ENCODE measurements around the gene C2orf72. TPM values are rescaled to one million over a fixed set of nuclear protein-coding genes. Genes with fewer than 3 reads are reported as not detected.

Gene C2orf72
- not detected for total RNA-seq (2013)
- not detected for polyA plus RNA-seq
- polyA minus RNA-seq: not detected in 2 replicates
- 0 to 0.91 (median 0) reads per million in 11 experiments for total RNA-seq

DNA sequence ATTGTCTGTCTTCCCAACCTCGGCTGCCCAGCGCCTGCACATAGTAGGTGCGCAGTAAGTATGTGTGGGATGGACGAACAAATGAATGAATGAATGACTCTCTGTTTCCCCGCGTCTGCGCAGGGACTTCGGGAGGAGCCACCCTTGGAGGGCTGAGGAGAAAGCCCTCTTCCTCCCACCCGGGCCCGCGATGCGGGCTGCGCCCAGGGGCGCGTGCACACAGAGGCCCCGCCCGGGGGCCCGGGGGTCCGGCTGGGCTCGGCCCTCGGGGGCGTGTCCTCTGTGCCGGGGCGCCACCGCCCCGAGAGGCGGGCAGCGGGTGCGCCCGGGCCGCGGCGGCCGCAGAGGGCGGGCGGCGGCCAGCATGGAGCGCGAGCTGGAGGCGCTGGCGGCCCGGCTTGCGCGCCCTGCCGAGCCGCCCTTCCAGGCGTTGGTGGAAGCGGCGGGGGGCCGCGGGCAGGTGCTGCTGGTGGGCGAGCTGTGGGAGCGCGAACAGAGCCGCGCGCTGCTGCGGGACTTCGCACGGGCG, at the start of gene C2orf72:
Gene C2orf72, plus strand, starts transcription at position 322 of the 529 bp plus-strand sequence. Its CDS starts 43 bp downstream, at position 365.
- under 1% methylated on average over 52 of the region's 61 CpGs for WGBS (ENCODE audit: insufficient coverage)
- Mint-ChIP-seq H3K27me3 (ENCODE audit: low read depth in 3 of 3) (peaks cover 52 to 77% (median 67%) of the 10 kb centered on the region in 3 donors), H3K9me3 (peaks cover 0 to 10% (median 2%) of the 10 kb centered on the region in 7 donors), H3K27ac (no peak within 1 kb of the TSS), H3K4me1 (peaks cover 4% of the 10 kb centered on the region), H3K36me3 (no peaks in the 10 kb centered on the region), H3K4me3 (peak within 1 kb of the TSS; percentile 24 to 89)
- TF ChIP-seq, protein P1, sequence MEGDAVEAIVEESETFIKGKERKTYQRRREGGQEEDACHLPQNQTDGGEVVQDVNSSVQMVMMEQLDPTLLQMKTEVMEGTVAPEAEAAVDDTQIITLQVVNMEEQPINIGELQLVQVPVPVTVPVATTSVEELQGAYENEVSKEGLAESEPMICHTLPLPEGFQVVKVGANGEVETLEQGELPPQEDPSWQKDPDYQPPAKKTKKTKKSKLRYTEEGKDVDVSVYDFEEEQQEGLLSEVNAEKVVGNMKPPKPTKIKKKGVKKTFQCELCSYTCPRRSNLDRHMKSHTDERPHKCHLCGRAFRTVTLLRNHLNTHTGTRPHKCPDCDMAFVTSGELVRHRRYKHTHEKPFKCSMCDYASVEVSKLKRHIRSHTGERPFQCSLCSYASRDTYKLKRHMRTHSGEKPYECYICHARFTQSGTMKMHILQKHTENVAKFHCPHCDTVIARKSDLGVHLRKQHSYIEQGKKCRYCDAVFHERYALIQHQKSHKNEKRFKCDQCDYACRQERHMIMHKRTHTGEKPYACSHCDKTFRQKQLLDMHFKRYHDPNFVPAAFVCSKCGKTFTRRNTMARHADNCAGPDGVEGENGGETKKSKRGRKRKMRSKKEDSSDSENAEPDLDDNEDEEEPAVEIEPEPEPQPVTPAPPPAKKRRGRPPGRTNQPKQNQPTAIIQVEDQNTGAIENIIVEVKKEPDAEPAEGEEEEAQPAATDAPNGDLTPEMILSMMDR (IDR thresholded peaks at IDR 0.05): no peak
- no peak within 1 kb of the TSS for H3K27ac ChIP-seq (ENCODE audit: low read depth in 1 of 2, low read length in 2 of 2)
- no peak within 1 kb of the TSS for H3K4me2 ChIP-seq (replicated peaks; ENCODE audit: extremely low read depth, low read length, poor library complexity, severe bottlenecking)
- intact Hi-C loops (cut with micrococcal nuclease): no loop called here
- H3K27me3 ChIP-seq (ENCODE audit: control insufficient read depth in 2 of 2, insufficient read depth in 2 of 2, low read length in 2 of 2): peaks cover 36 to 56% of the 10 kb centered on the region in 2 donors
- H3K4me3 ChIP-seq (replicated peaks in 1 of 3; ENCODE audit: low read depth in 2 of 3, low read length in 3 of 3): no peak within 1 kb of the TSS
- H3K9ac ChIP-seq (ENCODE audit: insufficient read depth, low read length, poor library complexity, severe bottlenecking): no peak within 1 kb of the TSS
- H2AFZ ChIP-seq (ENCODE audit: insufficient read depth, low read depth, low read length, poor library complexity, severe bottlenecking): no peak within 1 kb of the TSS
- no peaks in the 10 kb centered on the region for H3K36me3 ChIP-seq (replicated peaks in 1 of 2; ENCODE audit: control insufficient read depth in 1 of 2, insufficient read depth in 2 of 2, low read length in 2 of 2)
- H4K20me1 ChIP-seq (ENCODE audit: insufficient read depth, low read length): no peaks in the 10 kb centered on the region
- peaks cover 0 to 19% of the 10 kb centered on the region in 2 donors for H3K9me3 ChIP-seq (replicated peaks in 1 of 2; ENCODE audit: control insufficient read depth in 1 of 2, insufficient read depth in 1 of 2, low read length in 2 of 2)
- peaks cover 0 to 2% of the 10 kb centered on the region in 2 donors for H3K4me1 ChIP-seq (ENCODE audit: control insufficient read depth in 1 of 2, insufficient read depth in 2 of 2, low read length in 2 of 2)
- DNase-seq: no peak
- H3K79me2 ChIP-seq (ENCODE audit: insufficient read depth, low read length): no peaks in the 10 kb centered on the region

DNA sequence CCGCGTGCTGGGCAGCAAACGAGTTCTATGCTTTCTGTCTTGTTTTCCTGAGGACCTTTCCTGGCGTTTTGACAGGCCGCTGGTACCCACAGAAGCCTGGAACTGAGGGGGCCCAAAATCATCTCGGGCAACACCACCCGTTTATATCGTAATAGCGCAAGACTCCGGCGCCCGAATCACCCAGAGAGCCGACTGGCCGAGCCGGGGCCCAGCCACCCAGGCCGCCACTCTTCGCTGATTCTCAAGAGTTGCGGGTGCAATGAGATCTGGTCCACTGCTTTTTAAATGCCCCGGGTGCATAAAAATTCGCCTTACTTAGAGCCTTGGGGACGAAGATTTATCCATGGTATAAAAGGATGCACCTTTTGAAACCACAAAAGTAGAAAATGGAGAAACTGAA, 47.6 kb upstream of the C2orf72 start:
- Histone ChIP-seq H3K36me3 (replicated peaks in 1 of 2; ENCODE audit: control insufficient read depth in 1 of 2, insufficient read depth in 2 of 2, low read length in 2 of 2) (no peaks in the 10 kb centered on the region), H3K27me3 (ENCODE audit: control insufficient read depth in 2 of 2, insufficient read depth in 2 of 2, low read length in 2 of 2) (peaks cover 3 to 19% of the 10 kb centered on the region in 2 donors), H3K27ac (ENCODE audit: low read depth in 1 of 2, low read length in 2 of 2) (no peak overlapping the region), H3K4me1 (ENCODE audit: control insufficient read depth in 1 of 2, insufficient read depth in 2 of 2, low read length in 2 of 2) (peaks cover 6 to 7% of the 10 kb centered on the region in 2 donors), H3K9ac (ENCODE audit: insufficient read depth, low read length, poor library complexity, severe bottlenecking) (no peak overlapping the region), H3K9me3 (replicated peaks in 1 of 2; ENCODE audit: control insufficient read depth in 1 of 2, insufficient read depth in 1 of 2, low read length in 2 of 2) (no peaks in the 10 kb centered on the region), H3K4me3 (replicated peaks in 1 of 3; ENCODE audit: low read depth in 2 of 3, low read length in 3 of 3) (no peak overlapping the region), H3K79me2 (ENCODE audit: insufficient read depth, low read length) (no peaks in the 10 kb centered on the region), H4K20me1 (ENCODE audit: insufficient read depth, low read length) (no peaks in the 10 kb centered on the region), H3K4me2 (replicated peaks; ENCODE audit: extremely low read depth, low read length, poor library complexity, severe bottlenecking) (no peak overlapping the region), H2AFZ (ENCODE audit: insufficient read depth, low read depth, low read length, poor library complexity, severe bottlenecking) (no peak overlapping the region)
- no peak for DNase-seq
- intact Hi-C loops (cut with micrococcal nuclease): loop anchor here in 1 of 2 donors (5.0 kb wide), 1 partner anchor 167 kb away; no protein-coding TSS in a partner anchor
- Mint-ChIP-seq H3K4me1 (peaks cover 5% of the 10 kb centered on the region), H3K36me3 (no peaks in the 10 kb centered on the region), H3K9me3 (peaks cover 0 to 4% (median 0%) of the 10 kb centered on the region in 7 donors), H3K27me3 (ENCODE audit: low read depth in 3 of 3) (peaks cover 19 to 57% (median 25%) of the 10 kb centered on the region in 3 donors), H3K4me3 (peak overlapping the region in 1 of 2 donors; percentile 60), H3K27ac (no peak overlapping the region)
- TF ChIP-seq, protein P1 (IDR thresholded peaks at IDR 0.05): no peak
- WGBS (ENCODE audit: insufficient coverage): 98% methylated on average over 20 of the region's 21 CpGs
